ENCODE results near the gene EFCC1.

EFCC1 gene

GRCh38 chr3:129028866-129029265 is 27.8 kb downstream of the EFCC1 start:
- in situ Hi-C loops (cut with HindIII; ENCODE audit: low sequenced_read_pairs) = no loop called here

GRCh38 chr3:129030611-129031010 is 29.5 kb downstream of the EFCC1 start:
- in situ Hi-C loops (cut with HindIII; ENCODE audit: low sequenced_read_pairs) = no loop called here

DNA sequence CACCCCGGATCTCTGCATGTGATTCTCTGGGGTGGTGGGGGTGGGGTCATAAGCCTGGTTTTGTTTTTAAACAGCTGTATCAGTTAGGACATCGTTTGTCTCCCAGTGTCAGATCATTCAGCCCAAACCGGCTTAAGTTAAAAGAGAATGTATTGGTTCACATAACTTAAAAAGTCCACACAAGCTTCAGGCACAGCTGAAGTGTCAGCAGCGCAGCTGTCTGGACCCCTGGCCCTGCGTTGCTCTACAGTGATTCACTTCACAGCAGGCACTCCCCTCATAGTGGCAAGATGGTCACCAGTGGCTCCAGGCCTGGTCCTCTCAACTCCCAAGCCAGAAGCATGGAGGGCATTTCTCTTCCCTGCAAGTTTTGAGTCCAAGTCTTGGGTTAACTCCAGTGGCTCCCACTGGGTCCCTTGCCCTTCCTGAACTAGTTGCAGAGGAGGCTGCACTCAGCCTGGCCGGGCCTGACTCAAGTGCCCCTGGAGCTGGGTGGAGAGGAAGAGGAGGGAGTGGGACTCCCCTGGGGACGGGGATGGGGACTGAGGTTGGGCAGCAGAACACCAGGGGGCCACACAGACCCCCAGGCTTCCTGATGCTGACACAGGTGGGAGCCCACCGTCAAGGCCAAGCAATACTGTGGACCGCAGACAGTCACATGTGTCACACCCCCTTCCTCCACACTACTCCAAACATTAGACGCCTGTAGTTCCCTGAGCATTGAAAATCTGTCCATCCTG is 30.5 kb downstream of the EFCC1 start:
- in situ Hi-C loops (cut with HindIII; ENCODE audit: low sequenced_read_pairs) = no loop called here

- in situ Hi-C loops (cut with HindIII; ENCODE audit: low sequenced_read_pairs) = no loop called here
Observed at GRCh38 chr3:129032716-129033115, 31.6 kb downstream of the EFCC1 start.

DNA sequence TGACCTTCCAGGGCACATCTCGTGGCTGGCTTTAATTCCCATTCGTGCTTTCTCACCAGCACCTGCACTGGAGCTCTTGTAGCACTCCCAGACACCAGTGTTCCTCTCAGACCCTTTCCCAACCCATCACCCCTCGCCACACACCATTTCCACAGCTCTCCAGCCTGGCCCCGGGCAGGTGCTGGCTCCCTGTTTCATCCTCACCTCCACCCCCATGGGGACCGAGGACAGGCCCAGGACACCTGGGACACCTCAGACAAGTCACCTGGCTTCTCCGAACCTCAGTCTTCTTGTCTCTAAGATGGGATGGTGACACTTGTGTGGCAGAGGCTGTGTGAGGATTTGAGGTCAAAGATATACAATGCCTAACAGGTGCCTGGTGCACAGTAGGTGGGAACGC is 32.0 kb downstream of the EFCC1 start:
- in situ Hi-C loops (cut with HindIII; ENCODE audit: low sequenced_read_pairs) = no loop called here

- in situ Hi-C loops (cut with HindIII; ENCODE audit: low sequenced_read_pairs) = no loop called here
Observed at GRCh38 chr3:129033633-129034321, 32.7 kb downstream of the EFCC1 start.

- in situ Hi-C loops (cut with HindIII; ENCODE audit: low sequenced_read_pairs) = no loop called here
Observed at GRCh38 chr3:129034642-129035041, 33.5 kb downstream of the EFCC1 start.

DNA sequence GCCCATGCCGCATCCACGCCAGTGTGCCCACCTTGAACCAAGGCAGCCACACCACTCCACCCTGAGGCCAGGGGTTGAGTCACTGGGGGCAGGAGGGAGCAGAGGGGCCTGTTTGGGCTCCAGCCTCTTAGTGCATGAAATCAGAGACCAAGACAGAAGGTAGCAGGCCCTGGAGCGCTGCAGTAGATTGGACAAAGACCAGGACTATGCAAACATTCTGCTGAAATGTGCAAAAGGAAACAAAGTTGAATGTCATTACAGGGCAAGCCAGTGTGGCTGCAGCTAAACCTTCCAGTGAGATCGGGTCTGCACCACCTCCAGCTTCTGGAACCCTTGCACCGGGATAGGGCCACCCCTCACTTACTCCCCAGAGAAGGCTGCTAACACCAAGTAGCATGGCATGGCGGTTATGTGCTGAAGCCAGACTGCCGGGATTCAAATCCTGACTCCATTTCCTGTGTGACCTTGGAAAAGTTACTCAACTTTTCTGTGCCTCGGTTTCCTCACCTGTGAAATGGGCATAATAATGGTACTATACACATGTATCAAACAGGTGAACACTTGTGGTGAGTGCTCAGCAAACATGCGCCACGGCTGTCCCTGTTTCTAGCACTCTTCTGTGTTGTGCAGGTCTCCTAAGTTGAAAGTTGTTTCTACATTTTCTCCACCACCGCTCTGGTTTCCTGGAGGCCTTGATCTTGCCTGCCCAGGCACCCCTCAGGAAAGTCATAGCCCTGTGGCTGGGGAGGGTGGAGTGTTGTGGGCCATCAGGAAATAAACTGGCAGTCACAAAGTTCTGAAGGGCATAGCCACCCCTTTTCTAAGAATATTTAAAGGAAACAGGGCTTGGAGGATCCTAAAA is 34.5 kb downstream of the EFCC1 start:
- in situ Hi-C loops (cut with HindIII; ENCODE audit: low sequenced_read_pairs) = no loop called here

DNA sequence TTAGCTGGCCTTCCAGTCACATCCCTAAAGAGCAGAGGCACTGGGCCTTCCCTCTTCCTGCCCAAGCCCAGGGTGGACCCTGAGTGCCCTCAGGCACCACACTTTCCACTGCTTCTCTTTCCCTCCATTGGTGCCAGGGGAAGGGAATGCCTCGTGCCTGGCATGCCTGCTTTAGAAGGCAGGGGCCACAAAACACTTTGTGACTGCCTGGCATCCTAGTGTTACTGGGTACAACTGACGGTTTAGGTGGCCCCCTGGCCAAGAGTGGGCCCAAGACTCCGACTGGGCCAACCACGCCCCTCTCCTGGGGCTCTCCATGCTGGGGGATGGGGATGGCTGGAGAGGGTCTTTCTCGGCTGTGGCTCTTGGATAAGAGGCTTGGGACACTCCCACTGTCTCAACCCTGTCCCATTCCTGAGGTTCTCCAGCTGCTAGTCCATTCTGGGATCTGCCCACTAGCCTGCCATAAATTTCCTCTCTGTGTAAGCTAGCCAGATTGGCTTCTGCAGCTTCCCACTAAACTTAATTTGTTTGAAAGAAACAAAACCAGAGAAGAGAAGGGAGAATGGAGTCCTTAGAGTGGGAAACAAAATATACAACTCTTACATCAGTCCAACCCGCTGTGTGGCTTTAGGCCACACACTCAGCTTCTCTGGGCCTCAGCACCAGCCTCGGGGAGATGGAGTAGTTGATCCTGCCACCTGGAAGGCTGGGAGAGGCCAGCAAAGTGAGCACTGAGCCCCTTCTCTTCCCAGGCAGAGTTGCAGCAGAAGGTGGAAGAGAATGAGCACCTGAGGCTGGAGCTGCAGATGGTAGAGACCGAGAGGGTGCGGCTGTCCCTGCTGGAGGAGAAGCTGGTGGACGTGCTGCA is 35.4 kb downstream of the EFCC1 start:
- in situ Hi-C loops (cut with HindIII; ENCODE audit: low sequenced_read_pairs) = no loop called here

GRCh38 chr3:129037093-129037419 is 36.0 kb downstream of the EFCC1 start:
- in situ Hi-C loops (cut with HindIII; ENCODE audit: low sequenced_read_pairs) = no loop called here

- in situ Hi-C loops (cut with HindIII; ENCODE audit: low sequenced_read_pairs) = no loop called here
Observed at GRCh38 chr3:129038121-129038855, 37.2 kb downstream of the EFCC1 start.

DNA sequence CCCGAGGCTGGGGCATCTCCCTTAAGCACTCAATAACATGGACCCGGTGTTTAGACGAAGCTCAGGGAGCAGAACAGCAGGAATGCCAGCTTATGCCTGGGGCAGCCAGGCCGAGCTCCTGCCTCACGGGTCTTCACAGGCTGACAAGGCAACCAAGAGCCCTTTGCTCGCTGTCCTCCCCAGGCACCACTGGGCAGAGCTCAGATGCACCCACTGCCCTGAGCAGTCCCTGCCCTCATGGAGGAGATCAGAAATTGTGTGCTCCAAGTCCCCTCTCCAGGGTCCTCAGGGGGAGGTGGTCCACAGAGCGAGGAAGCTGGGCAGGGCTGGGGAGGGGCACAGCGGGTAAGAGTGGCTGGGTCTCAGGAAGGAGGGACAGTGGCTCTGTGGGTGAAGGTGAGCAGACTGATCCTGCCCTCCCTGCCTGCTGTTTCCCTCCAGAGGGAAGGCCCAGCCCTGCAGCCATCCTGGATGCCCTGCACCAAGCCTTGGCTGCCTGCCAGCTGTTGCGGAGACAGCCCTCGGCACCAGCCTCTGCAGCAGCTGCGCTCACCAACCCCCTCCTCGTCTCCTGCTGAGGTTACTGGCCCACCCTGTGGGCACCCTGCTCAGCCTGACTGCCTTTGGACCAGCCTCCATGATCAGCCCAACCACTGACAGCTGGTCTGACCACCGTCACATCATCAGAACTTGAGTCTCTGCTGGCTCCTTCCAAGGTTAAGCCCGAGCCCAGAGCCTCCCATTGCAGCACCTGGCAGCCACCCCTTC is 38.4 kb downstream of the EFCC1 start:
- in situ Hi-C loops (cut with HindIII; ENCODE audit: low sequenced_read_pairs) = no loop called here

DNA sequence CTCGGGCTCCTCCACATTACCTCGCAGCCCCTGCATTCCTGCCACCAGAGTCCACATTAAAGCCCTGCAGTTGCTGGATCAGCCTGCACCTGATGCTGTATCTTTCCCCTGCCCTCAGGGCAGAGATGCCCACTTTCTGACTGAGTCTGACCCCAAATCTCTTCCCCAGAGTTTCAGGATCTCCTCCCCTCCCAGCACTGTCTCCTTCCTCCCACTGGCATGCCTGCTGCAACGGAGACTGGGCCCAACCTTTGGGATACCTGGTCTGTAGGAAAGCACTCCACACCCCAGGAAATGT is 38.9 kb downstream of the EFCC1 start:
- in situ Hi-C loops (cut with HindIII; ENCODE audit: low sequenced_read_pairs) = no loop called here

DNA sequence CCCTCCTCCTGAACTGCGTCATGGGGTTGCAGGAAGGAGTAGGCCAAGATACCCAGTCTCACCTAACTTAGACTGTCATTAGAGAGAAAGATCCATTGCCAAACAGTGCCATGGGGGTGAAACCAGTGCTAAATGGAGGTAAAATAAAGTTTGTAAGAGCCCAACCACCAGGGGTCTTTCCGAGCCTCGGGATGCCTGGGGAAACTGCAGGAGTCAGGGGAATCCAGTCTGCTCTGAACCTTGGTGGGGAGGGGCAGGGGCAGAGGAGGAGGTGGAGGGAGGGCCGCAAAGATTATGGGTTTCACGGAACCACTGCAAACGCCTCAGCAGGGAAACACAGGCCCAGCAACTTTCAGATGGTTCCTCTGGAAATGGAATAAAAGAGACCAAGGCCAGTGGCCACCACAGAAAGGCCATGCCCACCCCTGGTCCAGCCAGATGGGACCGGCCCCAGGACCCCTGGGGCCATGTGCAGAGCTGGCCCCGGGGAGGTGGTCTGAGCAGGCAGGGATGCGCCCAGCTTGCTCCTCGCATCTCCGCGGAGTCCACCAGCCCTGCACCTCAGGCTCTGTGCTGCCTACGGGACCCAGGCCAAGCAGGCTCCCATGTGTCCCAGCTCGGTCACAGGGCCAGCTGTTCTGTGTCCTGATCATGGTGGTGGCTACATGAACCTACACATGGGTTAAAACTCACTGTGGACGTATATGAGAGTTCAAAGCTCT is 39.6 kb downstream of the EFCC1 start:
- in situ Hi-C loops (cut with HindIII; ENCODE audit: low sequenced_read_pairs) = no loop called here

DNA sequence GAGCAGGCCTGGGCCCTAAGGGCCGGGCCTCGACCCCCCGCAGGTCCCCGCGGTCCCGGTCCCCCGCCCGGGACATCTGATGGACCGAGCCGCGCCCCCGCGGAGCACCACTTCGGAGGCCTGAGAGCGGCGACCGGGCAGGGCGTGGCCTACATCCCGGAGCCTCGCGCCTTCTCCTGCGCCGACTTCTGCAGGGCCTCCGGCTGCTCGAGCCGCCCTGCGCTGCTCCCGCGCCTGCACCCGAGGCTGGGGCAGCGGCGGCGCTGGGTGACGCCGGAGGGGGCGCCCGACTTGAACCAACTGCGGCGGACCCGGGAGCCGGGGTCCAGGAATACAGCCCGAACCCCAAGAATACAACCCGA is 44.6 kb downstream of the EFCC1 start:
- in situ Hi-C loops (cut with HindIII; ENCODE audit: low sequenced_read_pairs) = no loop called here

DNA sequence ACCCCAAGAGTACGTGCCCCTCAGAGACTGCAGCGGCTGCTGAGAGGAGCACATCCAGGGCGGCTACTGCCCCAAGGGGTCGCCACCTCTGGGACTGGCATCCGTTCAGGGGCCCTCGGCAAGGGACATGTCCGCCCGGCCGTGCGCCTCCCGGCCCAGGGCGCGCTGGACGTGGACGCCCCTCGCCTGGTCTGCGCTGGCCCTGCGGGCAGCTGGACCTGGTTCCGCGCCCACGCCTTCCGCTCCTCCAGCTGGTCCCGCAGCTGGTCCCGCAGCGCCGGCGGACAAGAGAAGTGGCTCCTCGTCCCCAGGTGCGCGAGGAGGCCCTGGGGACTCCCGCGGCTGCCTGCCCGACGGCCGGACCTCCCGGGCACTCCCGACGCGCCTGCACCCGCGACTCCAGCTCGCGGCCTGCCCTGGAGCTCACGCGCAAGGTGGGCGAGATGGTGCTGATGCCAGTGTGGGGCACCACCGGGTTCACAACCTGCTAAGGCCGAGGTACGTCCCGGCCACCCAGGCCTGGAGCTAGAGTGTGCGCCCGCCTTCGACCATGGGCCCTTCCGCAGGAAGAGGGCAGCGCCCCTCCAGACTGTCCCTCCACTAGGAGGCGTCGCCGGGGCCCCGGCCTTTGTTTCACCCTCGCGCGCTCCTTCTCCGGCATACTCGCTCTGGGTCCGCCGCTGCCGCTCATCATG is 45.1 kb downstream of the EFCC1 start:
- in situ Hi-C loops (cut with HindIII; ENCODE audit: low sequenced_read_pairs) = no loop called here

- in situ Hi-C loops (cut with HindIII; ENCODE audit: low sequenced_read_pairs) = no loop called here
Observed at GRCh38 chr3:129046732-129047552, 45.8 kb downstream of the EFCC1 start.

GRCh38 chr3:129047553-129047839 is 46.4 kb downstream of the EFCC1 start:
- in situ Hi-C loops (cut with HindIII; ENCODE audit: low sequenced_read_pairs) = no loop called here
